Right ventricle myocardium superior (tissue), 1 donor: ENCODE measurements around the gene PTPRF. TPM values are rescaled to one million over a fixed set of nuclear protein-coding genes. Genes with fewer than 3 reads are reported as not detected.
A peak's percentile ranks its signal among the peaks of the same experiment; 100 is the strongest.

ENCODE experiments used
- ATAC-seq: fragments of 200-7000 bp; cut with Tn5 transposase; one replicate; pipeline ENCODE4 v1.9.1; 2020; ENCODE audit warnings: mild to moderate bottlenecking; ENCODE audit not compliant: poor library complexity
- DNase-seq: peaks from one replicate; pipeline ENCODE4 v3.0.0-alpha.2; 2020
- intact Hi-C: fragments of 100-400 bp; cut with DNase I; formaldehyde crosslinking; loops from one replicate; pipeline ENCODE4 v1.11.2; 2022
- total RNA-seq: library from RNA; stranded (reverse); fragmentation: NEBNext Ultra II Directional; extraction: Animal tissue kit (Norgen Biotek cat#: 25700); gene quantifications from one replicate; pipeline ENCODE4 v1.2.1, GENCODE V29; 2021
- donor health status: DM: no; HTN: yes; CAD: no; lungs with severe emphysema.

PTPRF gene
- total RNA-seq, 1 donor from 2014 or later = 4.2 TPM

- ATAC-seq (no peak), DNase-seq (no peak)
- intact Hi-C loops = no loop called here
Observed at GRCh38 chr1:43563876-43564539, 33.3 kb downstream of the PTPRF start.

DNA sequence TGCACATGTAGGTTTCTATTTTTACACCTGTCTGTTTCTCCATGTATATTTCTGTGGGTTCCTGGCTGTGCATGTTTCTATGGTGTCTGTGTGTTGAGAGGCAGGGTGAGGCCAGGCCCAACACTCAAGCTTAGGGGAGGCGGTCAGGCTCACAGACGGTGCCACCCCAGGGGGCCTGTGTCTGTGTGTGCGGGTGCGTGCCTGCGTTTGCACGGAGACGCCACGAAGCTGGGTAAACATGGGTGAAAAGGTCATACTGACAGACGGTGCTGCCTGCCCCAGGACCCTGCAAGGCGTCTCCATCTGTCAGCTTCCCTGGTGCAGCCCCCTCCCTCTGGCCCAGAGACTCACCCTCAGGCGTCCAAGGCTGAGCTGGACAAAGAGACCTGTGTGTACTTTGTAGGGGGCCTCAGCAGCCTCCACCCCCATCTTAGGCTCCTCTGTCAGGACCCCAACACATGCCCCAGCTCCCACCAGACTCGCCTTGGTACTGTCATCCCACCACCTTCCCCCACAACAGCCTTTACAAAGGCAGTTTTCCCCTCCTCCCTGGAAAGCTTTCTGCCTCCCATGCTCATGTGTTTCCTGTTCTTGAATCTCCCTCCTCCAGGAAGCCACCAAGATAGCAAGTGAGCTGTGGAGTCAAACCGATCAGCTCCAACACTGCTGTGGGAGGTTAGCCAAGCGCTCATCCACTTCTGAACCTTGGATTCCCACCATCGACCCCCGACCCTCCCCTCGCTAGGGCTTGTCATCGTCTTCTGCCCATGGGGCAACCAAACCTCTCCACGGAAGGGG, 34.1 kb downstream of the PTPRF start:
- no peak for ATAC-seq

GRCh38 chr1:43565600-43566360, 35.1 kb downstream of the PTPRF start:
- ATAC-seq = peak; percentile 92
- intact Hi-C loops = no loop called here
- DNase-seq = peak; percentile 72

More for the DNA sequence above, 34.1 kb downstream of the PTPRF start:
- intact Hi-C loops = no loop called here
- DNase-seq = no peak

DNA sequence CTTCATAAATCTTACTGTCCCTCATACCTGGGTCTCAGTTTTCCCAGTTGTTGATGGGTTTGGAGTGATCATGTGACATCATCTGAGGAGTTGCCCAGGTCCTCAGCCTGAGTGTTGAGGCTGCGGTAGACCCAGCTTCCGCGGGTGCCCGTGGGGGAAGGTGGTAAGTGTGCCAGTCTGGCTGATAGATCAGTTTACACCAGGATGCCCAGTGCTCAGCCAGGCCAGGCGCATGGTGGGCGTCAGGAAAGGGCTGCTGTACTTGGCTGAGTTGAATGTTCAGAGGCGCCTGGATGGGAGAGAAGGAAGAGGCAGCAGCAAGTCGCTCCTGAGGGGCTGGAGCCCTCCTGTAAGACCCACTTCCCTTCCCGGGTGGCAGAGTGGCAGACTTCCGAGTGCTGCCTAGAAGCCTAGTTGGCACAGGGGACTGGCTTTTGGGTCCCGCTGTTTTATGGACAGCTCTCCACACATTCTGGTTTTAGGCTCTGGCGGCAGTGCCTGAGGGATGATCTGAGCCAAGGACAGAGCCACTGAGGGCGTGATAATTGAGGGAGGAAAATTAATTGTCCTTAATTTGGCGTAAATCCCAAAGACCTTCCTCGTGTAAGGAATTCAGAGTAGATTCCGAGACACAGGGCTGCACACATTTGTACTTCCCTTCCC, 35.8 kb downstream of the PTPRF start:
- ATAC-seq = no peak
- no peak for DNase-seq
- intact Hi-C loops = no loop called here

DNA sequence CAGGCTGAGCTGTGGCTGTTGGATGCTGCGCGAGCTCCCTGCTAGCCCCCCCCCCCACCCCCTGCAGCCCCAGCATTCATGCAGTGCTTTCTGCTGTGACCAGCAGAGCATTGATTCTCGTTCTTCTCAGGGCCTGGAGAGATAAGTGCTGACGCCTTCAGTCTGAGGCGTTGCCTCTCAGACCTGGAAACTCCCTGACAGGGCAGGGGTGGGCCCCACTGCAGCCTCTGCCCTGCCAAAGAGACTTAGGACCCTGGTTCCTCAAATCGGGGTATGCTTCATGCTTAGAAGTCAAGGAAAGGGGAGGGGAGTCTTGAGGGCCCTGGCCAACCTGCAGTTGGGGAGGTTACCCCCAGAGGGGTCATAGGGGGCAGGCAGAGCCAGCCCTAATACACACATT, 38.5 kb downstream of the PTPRF start:
- no peak for ATAC-seq
- intact Hi-C loops = no loop called here
- DNase-seq = no peak

DNA sequence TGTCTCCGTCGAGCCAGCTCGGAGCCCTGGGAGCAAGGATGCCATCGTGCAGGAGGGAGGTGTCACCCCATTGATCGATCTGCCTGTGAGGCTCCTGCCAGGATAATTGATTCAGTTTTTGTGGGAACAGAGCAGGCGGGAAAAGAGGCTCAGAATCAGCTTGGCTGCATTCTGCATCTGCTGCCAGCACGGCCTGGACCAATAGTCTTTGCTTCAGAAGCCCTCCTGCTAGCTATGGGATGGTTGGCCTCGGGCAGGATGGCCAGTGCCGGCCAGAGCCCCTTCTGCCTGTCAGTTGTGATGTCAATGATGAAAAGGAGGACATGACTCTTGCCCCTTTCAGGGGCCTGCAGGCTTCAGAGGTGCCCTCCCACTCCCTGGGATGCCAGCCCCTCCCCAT, 39.6 kb downstream of the PTPRF start:
- no peak for ATAC-seq
- intact Hi-C loops = no loop called here
- no peak for DNase-seq

- intact Hi-C loops = no loop called here
- ATAC-seq (no peak), DNase-seq (no peak)
Observed at GRCh38 chr1:43570715-43571114, 40.0 kb downstream of the PTPRF start.

GRCh38 chr1:43572084-43572483, 41.4 kb downstream of the PTPRF start:
- DNase-seq (no peak), ATAC-seq (no peak)
- intact Hi-C loops = no loop called here

DNA sequence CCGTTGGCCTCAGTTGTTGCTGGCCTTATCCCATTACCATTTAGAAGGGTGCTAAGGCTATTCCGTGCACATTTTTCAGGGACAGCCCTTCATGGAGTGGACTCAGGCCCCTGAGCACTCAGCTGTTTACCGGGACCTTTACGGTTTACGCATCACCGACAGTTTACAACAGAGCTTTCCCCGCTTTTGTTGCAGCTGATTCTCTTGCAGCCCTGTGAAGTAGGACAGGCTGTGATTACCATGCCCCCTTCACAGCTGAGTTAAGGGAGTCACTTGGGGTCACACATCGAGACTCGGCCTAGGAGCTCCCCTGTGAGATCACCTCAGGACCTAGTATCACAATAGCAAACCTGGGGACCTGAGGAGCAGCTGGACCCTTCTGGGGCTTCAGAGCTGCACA, 41.9 kb downstream of the PTPRF start:
- no peak for DNase-seq
- ATAC-seq = no peak
- intact Hi-C loops = no loop called here

GRCh38 chr1:43573066-43573800, 42.5 kb downstream of the PTPRF start:
- peak; percentile 61 for DNase-seq
- peak; percentile 84 for ATAC-seq
- intact Hi-C loops = no loop called here

GRCh38 chr1:43576521-43576920, 45.8 kb downstream of the PTPRF start:
- intact Hi-C loops = no loop called here
- ATAC-seq (no peak), DNase-seq (no peak)

DNA sequence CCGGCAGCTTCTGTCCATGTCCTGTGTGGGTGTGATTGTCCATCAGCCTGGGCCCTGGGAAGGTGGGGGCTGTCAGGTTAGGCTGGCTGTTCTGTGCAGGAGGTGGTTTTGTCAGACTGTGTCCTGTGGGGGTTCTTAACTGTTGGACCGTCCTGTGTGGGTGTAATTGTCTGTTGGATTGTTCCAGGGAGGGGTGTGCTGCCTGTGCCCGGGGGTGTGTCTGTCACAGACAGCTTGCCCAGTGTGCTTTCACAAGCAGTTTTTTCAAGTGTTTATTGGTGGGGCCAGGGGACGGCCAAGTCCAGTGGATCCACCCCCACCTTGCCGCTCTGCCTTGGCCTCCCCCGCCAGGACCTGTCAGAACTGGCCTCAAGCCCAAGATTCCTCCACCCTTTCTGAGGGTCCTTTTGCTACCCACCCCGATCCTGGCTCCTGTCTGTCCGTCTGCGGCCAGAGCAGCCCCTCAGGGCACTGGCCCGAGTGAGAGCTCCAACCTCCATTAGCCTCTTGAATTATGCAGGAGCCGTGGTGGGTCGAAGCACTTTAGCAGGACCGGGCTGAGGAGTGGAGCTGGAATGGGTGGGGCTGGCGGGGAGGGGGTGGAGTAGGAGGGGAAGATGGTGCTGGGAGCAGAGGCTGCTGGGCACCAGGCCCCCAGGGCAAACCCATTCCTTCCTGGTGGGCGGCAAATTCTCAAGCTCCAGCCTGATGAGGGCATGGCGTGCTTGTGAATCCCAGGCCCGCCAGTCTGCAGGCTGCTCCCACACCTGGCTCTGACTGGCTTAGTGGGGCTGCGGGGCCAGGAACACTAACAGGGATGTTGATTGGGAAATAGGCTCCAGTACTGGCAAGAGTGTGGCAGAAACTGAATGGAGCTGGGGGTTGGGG, 47.2 kb downstream of the PTPRF start:
- intact Hi-C loops = no loop called here
- DNase-seq = no peak
- no peak for ATAC-seq

DNA sequence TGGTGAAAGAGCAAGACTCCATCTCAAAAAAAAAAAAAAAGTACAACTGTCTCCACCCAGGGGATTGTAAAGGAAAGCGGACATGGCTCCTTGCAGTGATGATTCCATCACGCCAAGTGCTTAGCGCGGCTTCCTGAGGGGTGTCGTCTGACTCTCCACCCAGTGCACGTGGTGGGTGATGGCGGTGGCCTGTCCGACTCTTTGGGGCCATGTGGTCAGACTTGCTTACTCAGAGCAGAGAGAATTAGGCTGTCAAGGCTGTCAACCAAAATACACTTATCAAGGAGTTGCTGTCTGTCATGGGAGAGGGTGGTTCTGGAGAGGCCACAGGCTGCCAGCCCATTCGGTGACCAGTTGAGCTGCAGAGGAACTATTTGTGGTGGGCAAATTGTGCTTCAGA, 49.4 kb downstream of the PTPRF start:
- ATAC-seq = no peak
- DNase-seq = no peak
- intact Hi-C loops = no loop called here

DNA sequence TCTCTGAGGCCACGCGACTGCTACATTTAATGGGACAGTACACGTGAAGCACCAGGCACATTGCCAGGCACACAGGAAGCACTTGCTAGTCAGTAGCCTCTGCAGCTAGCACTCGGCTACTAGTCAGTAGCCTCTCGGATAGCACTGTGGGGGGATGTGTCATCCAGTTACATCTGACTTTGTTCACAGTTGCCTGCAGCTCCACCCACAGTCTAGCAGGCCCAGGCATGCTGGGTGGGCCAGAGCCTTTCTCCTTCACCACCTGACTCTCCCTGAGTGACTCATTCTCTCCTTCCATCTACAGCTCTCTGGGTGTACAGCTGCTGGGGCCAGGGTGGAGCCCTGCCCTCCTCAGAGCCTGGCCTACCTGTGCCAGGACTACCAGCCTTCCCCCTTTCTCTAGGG, 51.5 kb downstream of the PTPRF start:
- DNase-seq (no peak), ATAC-seq (no peak)
- intact Hi-C loops = no loop called here

DNA sequence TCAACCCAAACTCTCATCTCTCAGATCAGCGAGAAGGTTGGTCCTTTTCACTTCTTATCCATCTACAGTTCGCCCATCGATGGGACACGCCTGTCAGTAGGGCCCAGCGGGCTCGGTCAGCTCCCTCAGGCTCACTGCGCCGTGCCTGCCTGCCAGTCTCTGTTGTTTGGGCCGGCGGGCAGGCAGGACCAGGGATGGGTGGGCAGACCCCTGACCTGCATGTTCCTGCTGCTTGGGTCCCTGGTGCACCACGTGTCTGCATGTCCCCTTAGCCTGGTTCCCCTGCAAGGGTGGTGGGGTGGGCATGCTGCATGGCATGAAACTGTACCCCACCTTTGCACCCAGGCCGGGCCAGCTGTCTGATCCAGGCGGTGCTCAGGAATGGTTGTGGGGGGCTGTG, 52.4 kb downstream of the PTPRF start:
- ATAC-seq = no peak
- intact Hi-C loops = no loop called here
- DNase-seq = no peak

- intact Hi-C loops = no loop called here
Observed at GRCh38 chr1:43584204-43584603, 53.5 kb downstream of the PTPRF start.

DNA sequence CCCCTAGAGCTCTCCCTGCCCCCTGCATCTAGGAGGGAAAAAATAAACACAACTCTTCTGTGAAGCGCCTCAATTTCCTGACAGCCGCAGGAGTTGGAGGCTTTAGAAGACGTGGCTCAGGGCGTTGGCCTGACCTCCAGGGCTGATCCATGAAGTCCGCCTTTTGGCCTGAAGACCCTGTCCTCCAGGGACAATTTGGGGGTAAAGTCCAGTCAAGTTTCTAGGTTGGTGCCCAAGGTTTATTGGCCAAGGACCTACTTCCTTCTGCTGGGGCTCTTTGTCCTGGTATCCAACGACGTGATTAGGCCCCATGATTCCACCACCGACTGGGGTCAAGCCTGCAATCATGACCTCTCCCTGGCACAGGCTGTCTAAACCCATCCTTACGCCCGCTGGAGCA, 54.9 kb downstream of the PTPRF start:
- no peak for ATAC-seq
- intact Hi-C loops = no loop called here
- no peak for DNase-seq

More at GRCh38 chr1:43584204-43584603, 53.5 kb downstream of the PTPRF start:
- no peak for ATAC-seq
- no peak for DNase-seq
